SU-DHL-6 (cell line): ENCODE results near the gene TRPV5.

Experiments
- H2AFZ ChIP-seq: fragments of 200-600 bp; sonication (generic); 2 replicates; pipeline ENCODE4 v1.6.1; 2014; ENCODE audit warnings: low read depth, mild to moderate bottlenecking, moderate library complexity, mixed read lengths, antibody characterized with exemption, low read length; ENCODE audit not compliant: severe bottlenecking
- H3F3A ChIP-seq: fragments of 200-600 bp; shearing (Covaris generic); 2 replicates; pipeline ENCODE4 v1.6.0; 2016; ENCODE audit warnings: antibody characterized with exemption, mild to moderate bottlenecking; ENCODE audit not compliant: insufficient read depth
- H3K27ac ChIP-seq: fragments of 200-600 bp; sonication (generic); 2 replicates; pipeline ENCODE4 v1.5.1; 2016; ENCODE audit warnings: low read depth, mild to moderate bottlenecking, low read length, moderate library complexity, mixed read lengths
- H3K27me3 ChIP-seq: fragments of 200-600 bp; sonication (generic), shearing (Covaris generic); 2 replicates; pipeline ENCODE4 v1.6.0; 2014; ENCODE audit warnings: mild to moderate bottlenecking, low read length
- H3K36me3 ChIP-seq: fragments of 200-600 bp; sonication (generic); 2 replicates; pipeline ENCODE4 v1.6.1; 2014; ENCODE audit warnings: mild to moderate bottlenecking, low read length, mixed read lengths
- H3K4me2 ChIP-seq: fragments of 300-600, 200-600 bp; shearing (Covaris generic), sonication (generic); 2 replicates; pipeline ENCODE4 v1.6.0; 2014; ENCODE audit warnings: low read length, low read depth, mild to moderate bottlenecking; ENCODE audit not compliant: poor library complexity, severe bottlenecking
- H3K4me3 ChIP-seq: fragments of 200-600 bp; sonication (generic); 2 replicates; pipeline ENCODE4 v1.5.1; 2014; ENCODE audit warnings: antibody characterized with exemption, low read length, mild to moderate bottlenecking, mixed read lengths; ENCODE audit not compliant: insufficient read depth, poor library complexity, severe bottlenecking
- H3K79me2 ChIP-seq: fragments of 200-600 bp; sonication (generic); 2 replicates; pipeline ENCODE4 v1.6.1; 2014; ENCODE audit warnings: mild to moderate bottlenecking, low read length, moderate library complexity; ENCODE audit not compliant: insufficient read depth
- H3K9ac ChIP-seq: fragments of 200-600 bp; sonication (generic); 2 replicates; pipeline ENCODE4 v1.7.0; 2014; ENCODE audit warnings: mild to moderate bottlenecking, low read length
- H3K9me2 ChIP-seq: fragments of 200-600 bp; sonication (generic); replicated peaks from 2 replicates; pipeline ENCODE4 v1.6.1; 2014; ENCODE audit warnings: low read length; ENCODE audit not compliant: insufficient read depth
- H3K9me3 ChIP-seq: fragments of 200-600 bp; sonication (generic); 2 replicates; pipeline ENCODE4 v1.6.1; 2014; ENCODE audit warnings: low read length, mixed read lengths; ENCODE audit not compliant: insufficient read depth
- H4K20me1 ChIP-seq: fragments of 200-600 bp; sonication (generic); 2 replicates; pipeline ENCODE4 v1.6.1; 2014; ENCODE audit warnings: low read depth, mild to moderate bottlenecking, antibody characterized with exemption, low read length, moderate library complexity, mixed read lengths
- CTCF ChIP-seq: fragments of 200-600 bp; sonication (generic); IDR thresholded peaks from one replicate; pipeline ENCODE4 v1.5.1; 2017; ENCODE audit warnings: antibody characterized with exemption, mild to moderate bottlenecking, low read length, moderate library complexity; ENCODE audit not compliant: insufficient read depth, poor library complexity, severe bottlenecking
- EZH2phosphoT487 ChIP-seq: fragments of 200-600 bp; sonication (generic), shearing (Covaris generic); conservative IDR thresholded peaks from 2 replicates; pipeline ENCODE4 v1.6.1; 2018; ENCODE audit warnings: mild to moderate bottlenecking, antibody characterized with exemption, low read length, moderate library complexity, mixed read lengths

The TRPV5 gene

GRCh38 chr7:142962991-142963390 lies 29.4 kb upstream of the TRPV5 start:
- H3K9me2 ChIP-seq, result no peaks in the 10 kb centered on the region
- no peak overlapping the region for H3K4me2 ChIP-seq
- no peak overlapping the region for H2AFZ ChIP-seq
- no peak overlapping the region for H3K27ac ChIP-seq
- no peak overlapping the region for H3K4me3 ChIP-seq
- H3F3A ChIP-seq, result no peaks in the 10 kb centered on the region
- H3K27me3 ChIP-seq, result no peaks in the 10 kb centered on the region
- H3K9me3 ChIP-seq, result no peaks in the 10 kb centered on the region
- TF ChIP-seq CTCF (no peak), EZH2phosphoT487 (no peak)
- H3K36me3 ChIP-seq, result no peaks in the 10 kb centered on the region
- H3K9ac ChIP-seq, result no peak overlapping the region
- no peaks in the 10 kb centered on the region for H4K20me1 ChIP-seq
- H3K79me2 ChIP-seq, result no peaks in the 10 kb centered on the region

- no peaks in the 10 kb centered on the region for H3F3A ChIP-seq
- H3K9me3 ChIP-seq, result no peaks in the 10 kb centered on the region
- H4K20me1 ChIP-seq, result no peaks in the 10 kb centered on the region
- no peaks in the 10 kb centered on the region for H3K27me3 ChIP-seq
- TF ChIP-seq EZH2phosphoT487 (no peak), CTCF (no peak)
- no peak within 1 kb of the TSS for H3K4me2 ChIP-seq
- no peaks in the 10 kb centered on the region for H3K36me3 ChIP-seq
- H3K9me2 ChIP-seq, result no peaks in the 10 kb centered on the region
- no peak within 1 kb of the TSS for H3K4me3 ChIP-seq
- H3K9ac ChIP-seq, result no peak within 1 kb of the TSS
- no peaks in the 10 kb centered on the region for H3K79me2 ChIP-seq
- no peak within 1 kb of the TSS for H3K27ac ChIP-seq
- H2AFZ ChIP-seq, result no peak within 1 kb of the TSS
Measured at GRCh38 chr7:142961973-142962926, 28.7 kb upstream of the TRPV5 start, which contains the start of gene KEL. Gene KEL (minus strand): TSS chr7:142962363. CDS start chr7:142962206, 157 bp downstream.

- H3K9me2 ChIP-seq, result no peaks in the 10 kb centered on the region
- TF ChIP-seq CTCF (no peak), EZH2phosphoT487 (no peak)
- H2AFZ ChIP-seq, result no peak overlapping the region
- no peaks in the 10 kb centered on the region for H3F3A ChIP-seq
- no peak overlapping the region for H3K9ac ChIP-seq
- H3K4me3 ChIP-seq, result no peak overlapping the region
- H4K20me1 ChIP-seq, result no peaks in the 10 kb centered on the region
- H3K27me3 ChIP-seq, result no peaks in the 10 kb centered on the region
- H3K79me2 ChIP-seq, result no peaks in the 10 kb centered on the region
- H3K27ac ChIP-seq, result no peak overlapping the region
- no peak overlapping the region for H3K4me2 ChIP-seq
- H3K36me3 ChIP-seq, result no peaks in the 10 kb centered on the region
- H3K9me3 ChIP-seq, result no peaks in the 10 kb centered on the region
Measured at GRCh38 chr7:142961595-142961972, 28.0 kb upstream of the TRPV5 start.
